Aorta (tissue), 5 donors: ENCODE measurements around the gene LDLRAD1. TPM values are rescaled to one million over a fixed set of nuclear protein-coding genes. Genes with fewer than 3 reads are reported as not detected.
"Not testable (repeated sequence)": the region's sequence is repeated elsewhere in the genome, so short reads cannot be mapped to it uniquely, and the experiment has no call there.

Experiments used
- ATAC-seq: fragments of 200-7000 bp; cut with Tn5 transposase; one replicate; pipeline ENCODE4 v1.9.1; 2022; ENCODE audit warnings: moderate library complexity; ENCODE audit not compliant: low FRiP score
- DNase-seq, 2 donors: peaks; one replicate each; pipeline ENCODE4 v3.0.0-alpha.2; 2020
- H3K27ac ChIP-seq, 2 donors: one replicate each; pipeline ENCODE4 v1.5.1; 2013; ENCODE audit warnings: low read length in 2 of 2, mild to moderate bottlenecking in 2 of 2, moderate library complexity in 2 of 2, control low read depth in 1 of 2, inconsistent platforms in 1 of 2, low read depth in 1 of 2
- H3K27me3 ChIP-seq, 2 donors: one replicate each; pipeline ENCODE4 v1.6.1; 2013; ENCODE audit warnings: control low read depth in 1 of 2, low read length in 1 of 2, mild to moderate bottlenecking in 1 of 2, moderate library complexity in 1 of 2; ENCODE audit not compliant: insufficient read depth in 2 of 2, control insufficient read depth in 1 of 2
- H3K36me3 ChIP-seq, 2 donors: one replicate each; pipeline ENCODE4 v1.6.1; 2013; ENCODE audit warnings: control low read depth in 1 of 2, low read length in 1 of 2, mild to moderate bottlenecking in 1 of 2; ENCODE audit not compliant: insufficient read depth in 2 of 2, control insufficient read depth in 1 of 2
- H3K4me1 ChIP-seq, 2 donors: one replicate each; pipeline ENCODE4 v1.6.1; 2013; ENCODE audit warnings: low read length in 2 of 2, control low read depth in 1 of 2, mild to moderate bottlenecking in 1 of 2, moderate library complexity in 1 of 2; ENCODE audit not compliant: insufficient read depth in 2 of 2, control insufficient read depth in 1 of 2
- H3K4me3 ChIP-seq, 2 donors: one replicate each; pipeline ENCODE4 v1.5.1; 2013; ENCODE audit warnings: low read length in 2 of 2, control low read depth in 1 of 2, mild to moderate bottlenecking in 1 of 2
- H3K9me3 ChIP-seq: one replicate; pipeline ENCODE4 v1.6.1; 2013; ENCODE audit warnings: mild to moderate bottlenecking, low read length; ENCODE audit not compliant: control insufficient read depth
- WGBS, 2 donors: extraction: QIAGEN DNeasy Blood & Tissue Kit; methylation state at CpG; one replicate each; pipeline ENCODE4 v1.1.7; 2013; 5-methylcytosine and 5-hydroxymethylcytosine counted together
- intact Hi-C, 2 donors: fragments of 100-400 bp; cut with DNase I; formaldehyde crosslinking; loops; one replicate each; pipeline versions ENCODE4 v1.14.2 to v1.15.0; 2022
- polyA plus RNA-seq, 2 donors: library from polyadenylated mRNA; stranded (reverse); fragments of 200-250 nt; gene quantifications; one replicate each; pipeline ENCODE4 v1.2.3, GENCODE V29; 2013
- total RNA-seq, 2 donors: library from RNA; stranded (reverse); fragmentation: NEBNext Ultra II Directional; extraction: Animal tissue kit (Norgen Biotek cat#: 25700); gene quantifications; one replicate each; pipeline ENCODE4 v1.2.1, GENCODE V29; 2021
- donor health status: healthy with polysubstance abuse.
- donor health status: Bipolar disorder and iron deficiency.
- donor health status: DM: no; HTN: no; CAD: no.
- donor health status: DM: no; HTN: no; CAD: no.
- donor health status: DM: yes; HTN: yes; CAD: no.

LDLRAD1 gene
- total and polyA plus RNA-seq, 4 donors = not detected

DNA sequence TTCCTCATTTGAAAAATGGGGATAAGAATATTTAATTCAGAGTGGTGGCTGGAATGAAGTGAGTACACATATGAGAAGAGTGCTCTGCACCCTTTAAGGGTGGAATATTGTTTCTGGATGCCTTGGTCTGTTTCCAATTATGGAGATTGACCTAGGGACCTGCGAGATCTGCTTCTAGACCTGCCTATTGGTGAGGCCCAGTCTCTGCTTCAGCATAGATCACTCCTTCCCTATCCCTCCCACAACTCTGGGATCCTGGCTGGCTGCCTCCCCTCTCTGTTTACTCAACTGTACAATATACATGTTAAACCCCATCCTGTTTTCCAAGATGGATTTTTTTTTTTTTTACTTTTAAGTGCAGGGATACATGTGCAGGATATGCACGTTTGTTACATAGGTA lies 6.4 kb upstream of the LDLRAD1 start:
- DNase-seq = no peak
- no peaks in the 10 kb centered on the region for H3K27me3 ChIP-seq
- no peak overlapping the region for H3K27ac ChIP-seq
- no peaks in the 10 kb centered on the region for H3K9me3 ChIP-seq
- 72 to 74% methylated on average over 2 of the region's 2 CpGs for WGBS, 2 donors
- no peaks in the 10 kb centered on the region for H3K36me3 ChIP-seq
- intact Hi-C loops = no loop called here
- H3K4me3 ChIP-seq = no peak overlapping the region
- ATAC-seq = no peak
- H3K4me1 ChIP-seq = no peaks in the 10 kb centered on the region

- H3K27me3 ChIP-seq, H3K36me3 ChIP-seq, H3K4me3 ChIP-seq, intact Hi-C loops, H3K9me3 ChIP-seq, H3K4me1 ChIP-seq, ATAC-seq, H3K27ac ChIP-seq: not testable (repeated sequence)
- WGBS, 2 donors = 89 to 90% methylated on average over 10 of the region's 10 CpGs
- DNase-seq = peak in 1 of 2 donors; percentile 14
Measured at GRCh38 chr1:54019562-54020176, 1.7 kb upstream of the LDLRAD1 start.

DNA sequence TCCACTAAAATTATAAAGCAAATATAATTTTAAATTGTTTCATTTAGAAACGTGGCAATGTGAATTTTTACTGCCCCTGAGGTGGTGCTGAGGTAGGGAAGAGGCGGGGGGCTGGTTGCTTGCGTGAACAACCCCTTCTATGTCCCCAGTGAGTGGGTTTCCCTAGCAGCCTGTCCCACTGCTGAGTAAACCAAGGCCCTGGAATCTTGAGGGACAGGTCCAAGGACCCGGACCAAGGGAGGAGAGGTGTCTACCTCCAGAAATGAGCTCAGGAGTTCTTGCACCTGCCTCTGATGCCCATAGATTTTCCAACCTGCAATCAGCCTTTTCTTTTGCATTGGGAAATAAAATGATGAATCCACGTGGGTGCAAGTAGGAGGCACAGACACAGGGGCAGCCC lies 649 bp upstream of the LDLRAD1 start:
- peak in 1 of 2 donors; percentile 22 for DNase-seq
- H3K4me1 ChIP-seq = no peaks in the 10 kb centered on the region
- intact Hi-C loops = no loop called here
- no peak overlapping the region for H3K27ac ChIP-seq
- 75 to 77% methylated on average over 5 of the region's 5 CpGs for whole genome bisulfite sequencing, 2 donors
- no peak for ATAC-seq
- no peak overlapping the region for H3K4me3 ChIP-seq
- no peaks in the 10 kb centered on the region for H3K9me3 ChIP-seq
- no peaks in the 10 kb centered on the region for H3K36me3 ChIP-seq
- H3K27me3 ChIP-seq = no peaks in the 10 kb centered on the region

DNA sequence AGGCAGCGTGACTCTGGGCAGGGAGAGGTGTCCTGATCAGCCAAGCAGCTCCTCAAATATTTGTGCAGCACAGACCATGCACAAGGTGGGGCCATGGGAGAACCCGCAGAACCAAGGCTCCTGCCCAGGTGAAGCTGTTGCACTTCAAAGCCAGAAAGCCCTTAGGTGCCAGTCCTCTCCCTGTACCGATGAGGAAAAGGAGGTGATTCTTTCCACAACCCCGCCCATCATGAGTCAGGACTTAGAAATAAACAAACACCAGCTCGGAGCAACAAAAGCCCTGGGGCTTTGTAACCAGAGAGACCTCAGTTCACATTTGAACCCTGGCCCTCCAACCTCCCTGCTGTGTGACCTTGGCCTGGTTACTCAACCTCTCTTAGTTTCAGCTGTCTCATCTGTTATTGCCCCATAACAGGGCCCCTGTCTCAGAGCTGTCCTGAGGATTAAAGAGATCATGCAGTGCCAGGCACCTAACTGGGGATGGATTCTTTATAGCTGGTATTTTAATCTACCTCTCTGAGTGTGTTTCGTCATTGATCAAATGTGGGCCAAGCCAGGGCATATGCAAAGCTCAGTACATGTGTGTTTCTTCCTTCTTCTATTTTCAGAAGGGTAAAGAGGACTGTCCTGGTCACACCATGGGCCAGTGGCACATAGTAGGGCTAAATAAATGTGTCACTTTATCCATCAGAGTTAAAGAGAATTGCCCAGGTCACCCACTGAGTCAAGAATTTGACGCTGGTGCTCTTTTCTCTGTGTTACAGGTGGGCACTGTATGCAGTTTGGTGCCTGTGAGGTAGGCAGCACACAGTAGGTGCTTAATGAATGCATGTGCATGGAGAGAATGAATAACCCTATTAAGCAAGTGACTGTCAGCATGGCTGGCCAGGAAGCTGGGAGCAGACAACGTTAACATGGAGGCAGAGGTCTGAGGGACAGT lies 1.4 kb downstream of the LDLRAD1 start:
- intact Hi-C loops = no loop called here
- Histone ChIP-seq H3K9me3 (no peaks in the 10 kb centered on the region), H3K4me3 (no peak overlapping the region), H3K4me1 (no peaks in the 10 kb centered on the region), H3K27ac (no peak overlapping the region), H3K27me3 (no peaks in the 10 kb centered on the region), H3K36me3 (no peaks in the 10 kb centered on the region)
- WGBS, 2 donors = 64 to 67% methylated on average over 8 of the region's 8 CpGs
- DNase-seq = peak in 1 of 2 donors; percentile 22
- no peak for ATAC-seq

DNA sequence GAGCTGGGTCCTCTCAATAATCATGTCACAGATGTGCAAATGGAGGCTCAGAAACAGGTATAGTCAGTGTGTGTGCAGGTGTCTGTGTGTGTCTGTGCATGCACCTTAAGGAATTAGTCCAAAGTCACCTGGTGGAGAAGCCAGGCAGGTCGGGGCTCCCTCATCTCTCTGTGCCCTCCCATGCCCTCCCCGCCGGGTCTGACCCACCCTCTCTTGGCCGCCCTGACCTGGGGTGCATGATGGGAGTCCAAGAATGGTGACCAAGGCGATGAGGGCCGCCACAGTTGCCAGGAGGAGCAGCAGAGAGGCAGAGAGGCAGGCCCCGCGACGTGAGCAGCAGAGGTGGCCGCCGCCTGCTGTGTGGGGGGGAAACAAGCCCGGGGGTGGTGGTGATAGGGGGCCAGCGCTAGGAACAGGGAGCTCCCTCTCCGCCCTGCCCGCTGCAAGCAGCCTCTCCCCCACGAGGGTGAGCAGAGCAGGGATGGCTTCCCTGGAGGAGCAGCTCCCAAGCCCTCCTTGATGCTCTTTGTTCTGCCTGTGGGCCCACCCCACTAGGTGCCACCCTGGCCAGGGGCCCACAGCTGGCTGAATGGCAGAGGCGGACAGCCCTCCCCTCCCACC lies 3.9 kb downstream of the LDLRAD1 start:
- H3K36me3 ChIP-seq = no peaks in the 10 kb centered on the region
- H3K9me3 ChIP-seq = no peaks in the 10 kb centered on the region
- no peak overlapping the region for H3K4me3 ChIP-seq
- no peaks in the 10 kb centered on the region for H3K4me1 ChIP-seq
- no peaks in the 10 kb centered on the region for H3K27me3 ChIP-seq
- H3K27ac ChIP-seq = no peak overlapping the region
- DNase-seq = peak in 1 of 2 donors; percentile 46
- ATAC-seq = no peak
- intact Hi-C loops = no loop called here
- WGBS, 2 donors = 56 to 57% methylated on average over 17 of the region's 17 CpGs

- Histone ChIP-seq H3K27me3 (no peaks in the 10 kb centered on the region), H3K36me3 (no peaks in the 10 kb centered on the region), H3K27ac (no peak overlapping the region), H3K4me3 (no peak overlapping the region), H3K4me1 (no peaks in the 10 kb centered on the region), H3K9me3 (no peaks in the 10 kb centered on the region)
- no peak for ATAC-seq
- intact Hi-C loops = no loop called here
- peak in 1 of 2 donors; percentile 49 for DNase-seq
- WGBS, 2 donors = 73 to 76% methylated on average over 8 of the region's 8 CpGs
Measured at GRCh38 chr1:54013393-54014008, 4.5 kb downstream of the LDLRAD1 start.

DNA sequence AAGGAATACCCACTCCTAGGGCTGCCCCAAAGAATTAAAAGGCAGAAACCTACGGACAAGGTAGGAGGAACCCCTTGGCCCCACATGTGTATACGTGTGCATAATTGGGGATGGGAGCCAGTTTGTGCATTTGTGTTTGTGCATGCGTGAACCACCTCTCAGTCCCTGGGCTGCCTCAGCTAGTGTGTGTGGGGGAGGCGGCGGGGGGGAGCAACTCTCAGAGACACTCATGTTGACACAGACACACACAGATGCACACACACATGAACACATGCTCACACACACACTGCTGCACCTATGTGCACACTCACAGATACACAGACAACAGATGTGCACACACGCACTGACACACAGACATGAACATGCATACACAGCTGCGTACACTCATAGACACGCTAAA lies 5.1 kb downstream of the LDLRAD1 start:
- H3K9me3 ChIP-seq = no peaks in the 10 kb centered on the region
- 82 to 85% methylated on average over 8 of the region's 8 CpGs for WGBS, 2 donors
- H3K4me3 ChIP-seq = no peak overlapping the region
- H3K4me1 ChIP-seq = no peaks in the 10 kb centered on the region
- H3K27ac ChIP-seq = no peak overlapping the region
- no peak for ATAC-seq
- peak in 1 of 2 donors; percentile 47 for DNase-seq
- H3K36me3 ChIP-seq = no peaks in the 10 kb centered on the region
- intact Hi-C loops = no loop called here
- no peaks in the 10 kb centered on the region for H3K27me3 ChIP-seq

DNA sequence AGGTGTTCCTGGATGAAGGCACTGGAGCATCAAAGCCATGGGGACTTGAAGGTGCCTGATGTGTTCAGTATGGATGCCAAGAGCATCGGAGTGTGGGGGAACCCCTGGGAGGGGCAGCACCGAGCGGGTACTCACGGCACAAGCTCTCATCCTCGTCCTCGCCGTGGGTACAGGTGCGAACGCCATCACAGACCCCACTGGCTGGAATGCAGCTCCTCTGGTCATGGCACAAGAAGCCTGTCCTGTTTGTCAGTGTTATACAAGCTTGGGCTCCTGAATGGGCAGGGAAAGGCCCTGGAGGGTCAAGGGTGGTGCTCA lies 6.0 kb downstream of the LDLRAD1 start:
- H3K27ac ChIP-seq = no peak overlapping the region
- ATAC-seq (no peak), DNase-seq (no peak)
- H3K27me3 ChIP-seq = no peaks in the 10 kb centered on the region
- H3K4me3 ChIP-seq = no peak overlapping the region
- H3K4me1 ChIP-seq = no peaks in the 10 kb centered on the region
- no peaks in the 10 kb centered on the region for H3K36me3 ChIP-seq
- WGBS, 2 donors = 83 to 88% methylated on average over 9 of the region's 9 CpGs
- no peaks in the 10 kb centered on the region for H3K9me3 ChIP-seq
- intact Hi-C loops = no loop called here
